SKM-1 treated with dmso at 0.1 percent for 144 hours (cell line): ENCODE results near the gene INIP.
"Not testable (repeated sequence)": the region's sequence is repeated elsewhere in the genome, so short reads cannot be mapped to it uniquely, and the experiment has no call there.

ENCODE experiments used
- DNase-seq: peaks from one replicate; lab custom pipeline; 2025; ENCODE audit not compliant: unreplicated experiment; lab: John Stamatoyannopoulos, UW

The INIP gene

GRCh38 chr9:112677040-112677439 lies 40.9 kb downstream of the INIP start:
- DNase-seq: no peak

- not testable (repeated sequence) for DNase-seq
These were observed 44.7 kb downstream of the INIP start for GRCh38 chr9:112673221-112673620.

- DNase-seq: no peak
These were observed 46.8 kb downstream of the INIP start for GRCh38 chr9:112670991-112671625.

- DNase-seq: no peak
These were observed 48.6 kb downstream of the INIP start for GRCh38 chr9:112669326-112669725.

DNA sequence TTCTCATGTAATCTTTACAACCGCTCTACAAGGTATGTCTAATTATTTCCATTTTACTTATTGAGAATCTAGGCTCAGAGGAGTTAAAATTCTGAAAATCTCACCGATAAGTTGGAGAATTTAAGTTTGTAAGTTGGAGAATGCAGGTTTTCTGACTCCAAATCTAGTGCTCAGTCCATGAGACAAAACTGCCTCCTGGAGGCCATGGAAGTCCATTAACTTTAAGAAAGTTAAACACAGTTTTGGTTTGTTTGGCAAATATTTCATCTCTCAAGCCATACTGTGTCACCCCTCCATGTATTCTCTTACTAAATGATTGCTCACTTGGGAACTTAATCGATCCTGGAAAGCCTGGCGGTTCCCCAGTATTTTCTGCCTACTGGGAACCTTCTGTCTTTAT lies 52.6 kb downstream of the INIP start:
- no peak for DNase-seq

GRCh38 chr9:112664531-112664930 lies 53.4 kb downstream of the INIP start:
- DNase-seq: no peak

DNA sequence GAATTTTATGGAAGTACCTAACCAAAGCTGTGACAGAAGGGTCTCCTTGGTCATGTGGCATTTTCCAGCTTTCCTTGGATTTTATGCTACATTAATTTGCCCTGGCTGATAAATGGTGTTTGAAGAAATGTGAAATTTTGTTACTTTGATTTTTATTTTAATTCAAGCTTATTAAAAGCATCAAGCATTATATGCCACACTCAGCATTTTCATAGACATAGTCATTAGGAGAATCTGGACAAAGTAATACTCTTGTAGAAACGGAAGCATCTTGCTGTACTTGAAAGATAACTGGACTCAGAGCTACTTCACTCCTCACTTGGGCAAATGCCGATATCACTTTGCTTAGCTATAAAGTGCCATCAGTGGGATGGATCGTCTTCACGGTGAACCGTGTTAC lies 54.2 kb downstream of the INIP start:
- no peak for DNase-seq

DNA sequence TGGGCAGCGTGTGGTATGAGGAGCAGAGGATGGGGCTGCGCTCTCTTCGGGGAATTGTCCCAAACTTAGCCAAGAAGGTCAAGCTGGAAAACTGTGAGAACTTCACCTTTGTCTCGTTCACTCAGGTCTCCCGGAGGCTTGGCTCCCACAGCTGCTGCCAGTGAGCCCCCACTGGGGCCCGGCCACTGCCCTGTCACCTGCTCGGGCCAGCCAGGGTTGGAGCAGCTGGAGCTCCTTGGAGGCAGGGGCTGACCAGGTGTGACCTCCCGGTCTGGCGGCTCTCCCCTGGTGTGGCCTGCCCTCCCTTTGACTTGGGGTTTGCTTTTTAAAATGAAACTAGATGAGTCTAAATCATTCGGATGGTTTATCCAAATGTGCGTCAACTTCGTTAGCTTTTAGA lies 58.0 kb downstream of the INIP start:
- DNase-seq: no peak

- no peak for DNase-seq
These were observed 62.2 kb downstream of the INIP start for GRCh38 chr9:112655668-112656067.

DNA sequence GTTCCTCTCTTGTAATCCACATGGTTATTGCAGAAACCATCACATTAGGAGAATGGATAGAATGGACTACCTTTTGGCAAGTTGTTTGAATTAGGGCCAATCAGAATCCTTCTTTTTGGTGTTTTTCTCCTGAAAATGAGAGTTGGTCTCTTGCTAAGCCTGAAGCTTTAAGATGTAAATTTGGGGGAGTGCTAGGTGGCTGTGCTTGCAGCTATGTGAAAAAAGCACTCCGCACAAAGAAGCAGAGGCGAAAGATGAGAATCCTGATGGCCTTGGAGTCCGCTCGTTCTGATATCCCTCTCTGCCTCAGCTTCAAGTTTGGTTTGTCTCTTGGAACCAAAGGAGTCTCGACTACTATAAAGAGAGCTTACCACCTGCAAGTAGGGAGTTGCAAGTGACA lies 63.6 kb downstream of the INIP start:
- no peak for DNase-seq

- no peak for DNase-seq
These were observed 69.3 kb downstream of the INIP start for GRCh38 chr9:112648624-112649023.

DNA sequence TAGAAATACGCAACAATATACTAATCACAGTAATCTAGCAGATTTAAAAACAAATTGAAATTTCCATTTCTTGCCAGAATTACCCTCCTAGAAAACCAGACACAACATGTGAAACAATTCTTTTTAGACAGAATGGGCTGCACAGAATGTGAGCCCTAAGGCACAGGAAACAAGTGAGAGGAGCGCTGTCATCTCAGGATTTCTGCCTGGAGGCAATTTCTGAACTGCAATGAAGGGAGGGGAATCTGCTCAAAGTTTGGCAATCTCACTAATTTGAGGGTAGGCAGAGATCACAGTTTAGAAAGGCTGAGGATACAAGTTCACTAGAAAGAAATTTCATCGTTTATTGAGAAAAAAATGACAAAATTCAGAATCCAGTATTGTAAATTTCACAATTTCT lies 70.3 kb downstream of the INIP start:
- no peak for DNase-seq

DNA sequence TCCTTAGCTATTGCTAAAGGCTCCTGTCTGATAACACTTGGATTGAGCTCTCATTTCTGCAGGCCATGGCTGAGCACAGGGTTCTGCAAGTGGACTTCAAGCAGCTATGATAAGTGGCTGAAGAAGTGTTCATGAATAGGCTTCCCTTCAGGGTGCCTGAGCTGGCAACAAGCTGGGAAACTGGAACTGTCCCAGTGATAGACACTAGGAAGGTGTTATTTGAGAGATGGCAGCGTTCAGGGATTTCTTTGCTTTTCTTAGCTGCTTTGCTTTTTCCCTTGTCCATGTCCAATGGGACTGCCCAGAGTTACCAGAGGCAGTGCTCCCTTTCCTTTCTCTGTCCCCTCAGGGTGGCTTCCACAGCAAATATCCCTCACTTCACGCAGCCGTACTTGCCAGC lies 75.8 kb downstream of the INIP start:
- DNase-seq: no peak

DNA sequence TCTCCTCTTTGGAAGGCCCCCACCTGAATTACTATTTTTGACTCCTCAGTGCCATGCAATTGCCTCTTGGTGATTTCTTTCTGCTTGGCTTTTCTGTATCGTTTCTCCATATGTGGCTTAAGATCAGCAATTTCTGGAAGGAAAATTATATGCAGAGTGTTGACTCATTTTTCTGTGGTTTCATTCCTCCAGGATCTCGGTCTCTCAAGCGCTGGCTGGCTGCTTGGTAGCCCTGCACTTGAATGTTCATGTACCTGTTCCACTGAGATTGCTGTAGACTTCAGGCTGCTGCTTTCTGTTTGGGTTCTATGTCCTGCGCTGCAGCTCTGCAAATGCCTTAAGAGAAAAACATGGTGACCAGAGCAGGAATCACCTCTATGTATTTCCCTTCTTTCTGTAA lies 77.6 kb downstream of the INIP start:
- DNase-seq: no peak
